DOHH2 (cell line): ENCODE results near the gene MMP1.
A peak's percentile ranks its signal among the peaks of the same experiment; 100 is the strongest.

Experiments used
- H3F3A ChIP-seq: fragments of 200-600 bp; sonication (generic), shearing (Covaris generic); 2 replicates; pipeline ENCODE4 v1.6.0; 2016; ENCODE audit warnings: antibody characterized with exemption, mild to moderate bottlenecking; ENCODE audit not compliant: control insufficient read depth, insufficient read depth
- H3K27ac ChIP-seq: fragments of 200-600 bp; sonication (generic); 2 replicates; pipeline ENCODE4 v1.5.1; 2014; ENCODE audit warnings: low read depth, mild to moderate bottlenecking, low read length, moderate library complexity
- H3K27me3 ChIP-seq: fragments of 200-600 bp; sonication (generic); 2 replicates; pipeline ENCODE4 v1.6.1; 2014; ENCODE audit warnings: mild to moderate bottlenecking, low read length, mixed read lengths; ENCODE audit not compliant: control insufficient read depth
- H3K36me3 ChIP-seq: fragments of 200-600 bp; sonication (generic); 2 replicates; pipeline ENCODE4 v1.6.1; 2014; ENCODE audit warnings: mild to moderate bottlenecking, low read length, moderate library complexity, mixed read lengths; ENCODE audit not compliant: control insufficient read depth
- H3K4me1 ChIP-seq: fragments of 200-600 bp; sonication (generic); 2 replicates; pipeline ENCODE4 v1.6.1; 2014; ENCODE audit warnings: mild to moderate bottlenecking, low read length, mixed read lengths; ENCODE audit not compliant: control insufficient read depth
- H3K4me2 ChIP-seq: fragments of 200-600 bp; sonication (generic); 2 replicates; pipeline ENCODE4 v1.6.0; 2014; ENCODE audit warnings: mild to moderate bottlenecking, low read length, moderate library complexity
- H3K4me3 ChIP-seq: fragments of 200-600 bp; sonication (generic); 2 replicates; pipeline ENCODE4 v1.5.1; 2014; ENCODE audit warnings: mild to moderate bottlenecking, low read length, mixed read lengths
- H3K79me2 ChIP-seq: fragments of 200-600 bp; sonication (generic); 2 replicates; pipeline ENCODE4 v1.6.1; 2014; ENCODE audit warnings: mild to moderate bottlenecking, low read length, mixed read lengths; ENCODE audit not compliant: control insufficient read depth
- H3K9me2 ChIP-seq: fragments of 200-600 bp; sonication (generic); replicated peaks from 2 replicates; pipeline ENCODE4 v1.6.1; 2014; ENCODE audit warnings: mild to moderate bottlenecking, low read length, mixed read lengths; ENCODE audit not compliant: control insufficient read depth
- H3K9me3 ChIP-seq: fragments of 200-600 bp; sonication (generic); 2 replicates; pipeline ENCODE4 v1.6.1; 2014; ENCODE audit warnings: antibody characterized with exemption, low read length, mixed read lengths; ENCODE audit not compliant: control insufficient read depth, insufficient read depth
- H4K20me1 ChIP-seq: fragments of 200-600 bp; sonication (generic); 2 replicates; pipeline ENCODE4 v1.6.0; 2014; ENCODE audit warnings: low read depth, mild to moderate bottlenecking, antibody characterized with exemption, low read length, moderate library complexity; ENCODE audit not compliant: control insufficient read depth, insufficient read depth
- CTCF ChIP-seq: fragments of 200-600 bp; sonication (generic); IDR thresholded peaks from one replicate; pipeline ENCODE4 v1.5.1; 2014; ENCODE audit warnings: antibody characterized with exemption, mild to moderate bottlenecking, low read depth, low read length; ENCODE audit not compliant: poor library complexity, severe bottlenecking
- EZH2phosphoT487 ChIP-seq: fragments of 200-600 bp; sonication (generic); IDR thresholded peaks from 2 replicates; pipeline ENCODE4 v1.6.1; 2017; ENCODE audit warnings: borderline replicate concordance, mild to moderate bottlenecking, antibody characterized with exemption, low read length, moderate library complexity, mixed read lengths

Gene MMP1

GRCh38 chr11:102794382-102794781 lies 3.6 kb downstream of the MMP1 start:
- Histone ChIP-seq H3K9me2 (no peaks in the 10 kb centered on the region), H3K4me1 (no peaks in the 10 kb centered on the region), H3K79me2 (no peaks in the 10 kb centered on the region), H3K27ac (no peak overlapping the region), H3K36me3 (no peaks in the 10 kb centered on the region), H3K4me3 (no peak overlapping the region), H3K9me3 (no peaks in the 10 kb centered on the region), H3K4me2 (no peak overlapping the region), H3K27me3 (peaks cover 7% of the 10 kb centered on the region; the same call in 1 of the 2 replicates), H4K20me1 (no peaks in the 10 kb centered on the region), H3F3A (no peaks in the 10 kb centered on the region)
- TF ChIP-seq CTCF (peak; percentile 64), EZH2phosphoT487 (no peak)

GRCh38 chr11:102793677-102794290 lies 4.2 kb downstream of the MMP1 start:
- Histone ChIP-seq H3K9me2 (no peaks in the 10 kb centered on the region), H3K79me2 (no peaks in the 10 kb centered on the region), H3K27ac (no peak overlapping the region), H3K27me3 (peaks cover 7% of the 10 kb centered on the region; the same call in 1 of the 2 replicates), H3K4me1 (no peaks in the 10 kb centered on the region), H3F3A (no peaks in the 10 kb centered on the region), H4K20me1 (no peaks in the 10 kb centered on the region), H3K9me3 (no peaks in the 10 kb centered on the region), H3K4me3 (no peak overlapping the region), H3K4me2 (no peak overlapping the region), H3K36me3 (no peaks in the 10 kb centered on the region)
- TF ChIP-seq EZH2phosphoT487 = no peak
- TF ChIP-seq CTCF = no peak

GRCh38 chr11:102792604-102793003 lies 5.4 kb downstream of the MMP1 start:
- H3K36me3 ChIP-seq = no peaks in the 10 kb centered on the region
- H3K4me3 ChIP-seq = no peak overlapping the region
- H3K9me2 ChIP-seq = no peaks in the 10 kb centered on the region
- H3K9me3 ChIP-seq = no peaks in the 10 kb centered on the region
- no peak overlapping the region for H3K4me2 ChIP-seq
- no peak overlapping the region for H3K27ac ChIP-seq
- H3F3A ChIP-seq = no peaks in the 10 kb centered on the region
- no peaks in the 10 kb centered on the region for H3K79me2 ChIP-seq
- H3K27me3 ChIP-seq = 0 out of 2 replicates have a peak, but pooled peaks cover 2% of the 10 kb centered on the region
- H3K4me1 ChIP-seq = no peaks in the 10 kb centered on the region
- H4K20me1 ChIP-seq = no peaks in the 10 kb centered on the region
- TF ChIP-seq CTCF = no peak
- TF ChIP-seq EZH2phosphoT487 = no peak
